Activated CD4-positive, alpha-beta T cell treated with anti-CD3 and anti-CD28 coated beads for 36 hours (primary cell): ENCODE results near the gene KLK3. TPM values are rescaled to one million over a fixed set of nuclear protein-coding genes. Genes with fewer than 3 reads are reported as not detected.

ENCODE experiments used
- ATAC-seq: fragments of 200-7000 bp; cut with Tn5 transposase; one replicate; pipeline ENCODE4 v1.10.0; 2021; ENCODE audit warnings: mild to moderate bottlenecking, moderate library complexity
- CTCF ChIA-PET: fragments of 350-600 bp; sonication (Branson Sonifier 250); formaldehyde crosslinking; loops from one replicate; lab custom pipeline; 2021; ENCODE audit warnings: antibody characterized with exemption; lab: Charles Lee
- POLR2A ChIA-PET: fragments of 350-600 bp; sonication (Branson Sonifier 250); formaldehyde crosslinking; loops from one replicate; lab custom pipeline; 2021; ENCODE audit warnings: antibody characterized with exemption, inconsistent platforms; lab: Charles Lee
- DNase-seq: peaks from one replicate; pipeline ENCODE4 v3.0.0-alpha.2; 2020
- H3K27ac Mint-ChIP-seq: one replicate; pipeline ENCODE4 v1.8.0; 2021; ENCODE audit warnings: mixed read lengths
- H3K27me3 Mint-ChIP-seq: one replicate; pipeline ENCODE4 v1.8.0; 2021; ENCODE audit warnings: mixed read lengths
- H3K36me3 Mint-ChIP-seq: one replicate; pipeline ENCODE4 v1.8.0; 2021; ENCODE audit warnings: low read depth, mixed read lengths
- H3K4me1 Mint-ChIP-seq: one replicate; pipeline ENCODE4 v1.8.0; 2021; ENCODE audit warnings: mixed read lengths
- H3K4me3 Mint-ChIP-seq: one replicate; pipeline ENCODE4 v1.8.0; 2021; ENCODE audit warnings: mild to moderate bottlenecking, moderate library complexity, mixed read lengths
- H3K9me3 Mint-ChIP-seq: one replicate; pipeline ENCODE4 v1.8.0; 2021; ENCODE audit warnings: low read depth, mixed read lengths
- intact Hi-C, 2 experiments: fragments of 100-400 bp; cut with DNase I in 1 of 2; cut with micrococcal nuclease in 1 of 2; formaldehyde crosslinking; loops; one replicate each; pipeline versions ENCODE4 v1.14.2 to v1.15.1; 2022 to 2024; cut with DNase I, micrococcal nuclease
- total RNA-seq, 2 experiments: library from RNA; stranded (reverse); gene quantifications; one replicate each; pipeline ENCODE4 v1.2.3, GENCODE V29; 2021

Gene KLK3
- total RNA-seq, 2 experiments from 2014 or later: not detected

GRCh38 chr19:50843701-50844221, 11.0 kb upstream of the KLK3 start:
- ATAC-seq (no peak), DNase-seq (no peak)
- H3K4me3 Mint-ChIP-seq: no peak overlapping the region
- no peaks in the 10 kb centered on the region for H3K4me1 Mint-ChIP-seq
- intact Hi-C loops: no loop called here
- H3K27me3 Mint-ChIP-seq: peaks cover 29% of the 10 kb centered on the region
- ChIA-PET CTCF (no interaction called here), POLR2A (no interaction called here)
- H3K27ac Mint-ChIP-seq: no peak overlapping the region
- peaks cover 9% of the 10 kb centered on the region for H3K9me3 Mint-ChIP-seq
- no peaks in the 10 kb centered on the region for H3K36me3 Mint-ChIP-seq

GRCh38 chr19:50844296-50844935, 10.3 kb upstream of the KLK3 start:
- POLR2A ChIA-PET: no interaction called here
- no peak overlapping the region for H3K4me3 Mint-ChIP-seq
- H3K36me3 Mint-ChIP-seq: no peaks in the 10 kb centered on the region
- intact Hi-C loops: no loop called here
- H3K27ac Mint-ChIP-seq: no peak overlapping the region
- H3K27me3 Mint-ChIP-seq: peaks cover 32% of the 10 kb centered on the region
- ATAC-seq: no peak
- no peak for DNase-seq
- no peaks in the 10 kb centered on the region for H3K4me1 Mint-ChIP-seq
- CTCF ChIA-PET: no interaction called here
- peaks cover 9% of the 10 kb centered on the region for H3K9me3 Mint-ChIP-seq

GRCh38 chr19:50850738-50851137, 4.0 kb upstream of the KLK3 start:
- ATAC-seq: no peak
- POLR2A ChIA-PET: no interaction called here
- Mint-ChIP-seq H3K4me1 (no peaks in the 10 kb centered on the region), H3K36me3 (no peaks in the 10 kb centered on the region), H3K9me3 (no peaks in the 10 kb centered on the region), H3K27me3 (peaks cover 45% of the 10 kb centered on the region), H3K27ac (no peak overlapping the region), H3K4me3 (no peak overlapping the region)
- CTCF ChIA-PET: no interaction called here
- DNase-seq: no peak
- intact Hi-C loops: no loop called here

- Mint-ChIP-seq H3K36me3 (no peaks in the 10 kb centered on the region), H3K27me3 (peaks cover 52% of the 10 kb centered on the region)
Measured at GRCh38 chr19:50851620-50852019, 3.1 kb upstream of the KLK3 start.

GRCh38 chr19:50857366-50857765, 2.7 kb downstream of the KLK3 start:
- ATAC-seq: no peak
- Mint-ChIP-seq H3K9me3 (no peaks in the 10 kb centered on the region), H3K36me3 (no peaks in the 10 kb centered on the region), H3K4me1 (no peaks in the 10 kb centered on the region), H3K27me3 (peaks cover 48% of the 10 kb centered on the region), H3K4me3 (no peak overlapping the region), H3K27ac (no peak overlapping the region)
- ChIA-PET CTCF (no interaction called here), POLR2A (no interaction called here)
- no peak for DNase-seq
- intact Hi-C loops: no loop called here

More at GRCh38 chr19:50851620-50852019, 3.1 kb upstream of the KLK3 start:
- DNase-seq (no peak), ATAC-seq (no peak)
- intact Hi-C loops: no loop called here
- Mint-ChIP-seq H3K27ac (no peak overlapping the region), H3K4me1 (no peaks in the 10 kb centered on the region), H3K9me3 (no peaks in the 10 kb centered on the region), H3K4me3 (no peak overlapping the region)
- POLR2A ChIA-PET: no interaction called here
- CTCF ChIA-PET: no interaction called here

GRCh38 chr19:50858886-50859285, 4.2 kb downstream of the KLK3 start:
- H3K9me3 Mint-ChIP-seq: no peaks in the 10 kb centered on the region
- no peak overlapping the region for H3K27ac Mint-ChIP-seq
- intact Hi-C loops: no loop called here
- DNase-seq (no peak), ATAC-seq (no peak)
- POLR2A ChIA-PET: no interaction called here
- CTCF ChIA-PET: no interaction called here
- no peaks in the 10 kb centered on the region for H3K36me3 Mint-ChIP-seq
- H3K4me3 Mint-ChIP-seq: no peak overlapping the region
- H3K4me1 Mint-ChIP-seq: no peaks in the 10 kb centered on the region
- H3K27me3 Mint-ChIP-seq: peaks cover 51% of the 10 kb centered on the region

- H3K27me3 Mint-ChIP-seq: peaks cover 46% of the 10 kb centered on the region
- H3K36me3 Mint-ChIP-seq: no peaks in the 10 kb centered on the region
- DNase-seq (no peak), ATAC-seq (no peak)
- no peaks in the 10 kb centered on the region for H3K9me3 Mint-ChIP-seq
- intact Hi-C loops: no loop called here
- ChIA-PET POLR2A (no interaction called here), CTCF (no interaction called here)
- H3K4me1 Mint-ChIP-seq: no peaks in the 10 kb centered on the region
- no peak overlapping the region for H3K4me3 Mint-ChIP-seq
- no peak overlapping the region for H3K27ac Mint-ChIP-seq
Measured at GRCh38 chr19:50859849-50860248, 5.1 kb downstream of the KLK3 start.

- Mint-ChIP-seq H3K9me3 (no peaks in the 10 kb centered on the region), H3K27me3 (peaks cover 37% of the 10 kb centered on the region), H3K36me3 (no peaks in the 10 kb centered on the region), H3K4me3 (no peak overlapping the region), H3K4me1 (no peaks in the 10 kb centered on the region), H3K27ac (no peak overlapping the region)
- CTCF ChIA-PET: no interaction called here
- DNase-seq (no peak), ATAC-seq (no peak)
- POLR2A ChIA-PET: no interaction called here
- intact Hi-C loops: no loop called here
Measured at GRCh38 chr19:50861010-50861409, 6.3 kb downstream of the KLK3 start.

GRCh38 chr19:50861496-50862286, 7.0 kb downstream of the KLK3 start:
- H3K27me3 Mint-ChIP-seq: peaks cover 40% of the 10 kb centered on the region
- CTCF ChIA-PET: no interaction called here
- intact Hi-C loops: no loop called here
- no peaks in the 10 kb centered on the region for H3K36me3 Mint-ChIP-seq
- ATAC-seq (no peak), DNase-seq (no peak)
- H3K4me3 Mint-ChIP-seq: no peak overlapping the region
- H3K4me1 Mint-ChIP-seq: no peaks in the 10 kb centered on the region
- POLR2A ChIA-PET: no interaction called here
- H3K27ac Mint-ChIP-seq: no peak overlapping the region
- H3K9me3 Mint-ChIP-seq: no peaks in the 10 kb centered on the region

GRCh38 chr19:50869479-50869878, 14.8 kb downstream of the KLK3 start:
- H3K9me3 Mint-ChIP-seq: no peaks in the 10 kb centered on the region
- no peaks in the 10 kb centered on the region for H3K4me1 Mint-ChIP-seq
- intact Hi-C loops: no loop called here
- peaks cover 34% of the 10 kb centered on the region for H3K27me3 Mint-ChIP-seq
- no peak overlapping the region for H3K4me3 Mint-ChIP-seq
- no peak for ATAC-seq
- no peaks in the 10 kb centered on the region for H3K36me3 Mint-ChIP-seq
- POLR2A ChIA-PET: interaction anchor here (0.6 kb wide), 1 partner anchor 50 kb away, joined by 4 read pairs; no protein-coding TSS in a partner anchor
- CTCF ChIA-PET: interaction anchor here (0.9 kb wide), 1 partner anchor 36 kb away, joined by 4 read pairs; no protein-coding TSS in a partner anchor
- no peak overlapping the region for H3K27ac Mint-ChIP-seq
- no peak for DNase-seq

GRCh38 chr19:50870417-50871089, 15.8 kb downstream of the KLK3 start:
- Mint-ChIP-seq H3K4me1 (no peaks in the 10 kb centered on the region), H3K27me3 (peaks cover 31% of the 10 kb centered on the region), H3K36me3 (no peaks in the 10 kb centered on the region), H3K4me3 (no peak overlapping the region), H3K9me3 (no peaks in the 10 kb centered on the region), H3K27ac (no peak overlapping the region)
- CTCF ChIA-PET: interaction anchor here (0.9 kb wide), 1 partner anchor 35 kb away, joined by 4 read pairs; no protein-coding TSS in a partner anchor
- no peak for ATAC-seq
- POLR2A ChIA-PET: no interaction called here
- intact Hi-C loops: no loop called here
- DNase-seq: peak; percentile 47
